SK-N-SH (cell line): ENCODE data around the gene DUSP2. TPM values are rescaled to one million over a fixed set of nuclear protein-coding genes. Genes with fewer than 3 reads are reported as not detected.

ENCODE experiments used
- CTCF ChIA-PET: fragments of 300-600, 350-600 bp; formaldehyde crosslinking; extraction: SDS; loops from one replicate; lab custom pipeline; 2021; lab: Yijun Ruan, JAX
- POLR2A ChIA-PET: fragments of 350-600 bp; sonication (Branson Sonifier 250); formaldehyde crosslinking; extraction: SDS; loops from one replicate; lab custom pipeline; 2020; ENCODE audit warnings: antibody characterized with exemption, inconsistent platforms; lab: Yijun Ruan, JAX
- DNase-seq: peaks from one replicate; pipeline ENCODE4 v3.0.0; 2012
- H2AFZ ChIP-seq: fragments of 200-600 bp; sonication (generic); 2 replicates; pipeline ENCODE4 v1.8.1; 2016; ENCODE audit warnings: antibody characterized with exemption, mild to moderate bottlenecking, low read depth
- H3F3A ChIP-seq: fragments of 200-600 bp; sonication (generic); replicated peaks from 2 replicates; pipeline ENCODE3; 2016; ENCODE audit warnings: antibody characterized with exemption, mild to moderate bottlenecking; ENCODE audit not compliant: insufficient read depth
- H3K27ac ChIP-seq, 2 experiments: fragments of 200-500 bp in 1 of 2; fragments of 200-600 bp in 1 of 2; sonication (Bioruptor generic) in 1 of 2; sonication (generic), shearing (Covaris generic) in 1 of 2; 2 replicates each; pipeline versions ENCODE4 v1.5.1 to v1.6.1; 2014 to 2016; ENCODE audit warnings: low read depth in 2 of 2, inconsistent platforms in 1 of 2, low read length in 1 of 2, mild to moderate bottlenecking in 1 of 2, mixed read lengths in 1 of 2
- H3K27me3 ChIP-seq: fragments of 200-600 bp; sonication (generic), shearing (Covaris generic); 2 replicates; pipeline ENCODE4 v1.6.1; 2016; ENCODE audit warnings: mixed run types; ENCODE audit not compliant: insufficient read depth
- H3K36me3 ChIP-seq, 2 experiments: fragments of 200-500 bp in 1 of 2; fragments of 200-600 bp in 1 of 2; sonication (Bioruptor generic) in 1 of 2; sonication (generic) in 1 of 2; replicated peaks in 1 of 2; 2 replicates each; pipeline versions ENCODE3 to v1.5.1; 2014 to 2016; ENCODE audit warnings: low read length in 1 of 2, mild to moderate bottlenecking in 1 of 2; ENCODE audit not compliant: insufficient read depth in 2 of 2, control insufficient read depth in 1 of 2
- H3K4me1 ChIP-seq, 2 experiments: fragments of 200-500 bp in 1 of 2; fragments of 200-600 bp in 1 of 2; sonication (Bioruptor generic) in 1 of 2; sonication (generic), shearing (Covaris generic) in 1 of 2; 2 replicates each; pipeline versions ENCODE4 v1.5.1 to v1.6.1; 2014 to 2016; ENCODE audit warnings: low read depth in 1 of 2, low read length in 1 of 2, mixed run types in 1 of 2; ENCODE audit not compliant: insufficient read depth in 2 of 2, control insufficient read depth in 1 of 2
- H3K4me2 ChIP-seq: fragments of 200-600 bp; sonication (generic), shearing (Covaris generic); 2 replicates; pipeline ENCODE4 v1.6.1; 2017; ENCODE audit warnings: mixed run types
- H3K4me3 ChIP-seq, 2 experiments: fragments of 200-500 bp in 1 of 2; fragments of 200-600 bp in 1 of 2; sonication (Bioruptor generic) in 1 of 2; sonication (generic), shearing (Covaris generic) in 1 of 2; 2 replicates each; pipeline versions ENCODE4 v1.5.1 to v1.8.1; 2014 to 2016; ENCODE audit warnings: low read depth in 2 of 2, inconsistent platforms in 1 of 2, low read length in 1 of 2, mild to moderate bottlenecking in 1 of 2, mixed read lengths in 1 of 2, moderate library complexity in 1 of 2
- H3K79me2 ChIP-seq: fragments of 200-600 bp; sonication (generic); 2 replicates; pipeline ENCODE4 v1.8.1; 2017; ENCODE audit warnings: mild to moderate bottlenecking; ENCODE audit not compliant: insufficient read depth
- H3K9ac ChIP-seq: fragments of 200-600 bp; sonication (generic); 2 replicates; pipeline ENCODE4 v1.6.1; 2017; ENCODE audit warnings: mixed run types
- H3K9me2 ChIP-seq: fragments of 200-600 bp; sonication (generic); 2 replicates; pipeline ENCODE4 v1.6.1; 2017; ENCODE audit warnings: mixed run types
- H3K9me3 ChIP-seq: fragments of 200-600 bp; sonication (generic); 2 replicates; pipeline ENCODE4 v1.6.1; 2017; ENCODE audit warnings: mixed run types, mild to moderate bottlenecking, moderate library complexity
- H4K20me1 ChIP-seq: fragments of 200-600 bp; sonication (generic); 2 replicates; pipeline ENCODE4 v1.6.1; 2017; ENCODE audit warnings: mild to moderate bottlenecking, mixed run types; ENCODE audit not compliant: insufficient read depth
- EZH2phosphoT487 ChIP-seq: fragments of 200-600 bp; sonication (generic); IDR thresholded peaks from 2 replicates; pipeline ENCODE4 v1.6.1; 2017; ENCODE audit warnings: low read depth, mixed run types, mild to moderate bottlenecking, antibody characterized with exemption, moderate library complexity, borderline replicate concordance
- FOXJ3 ChIP-seq: sonication (generic); formaldehyde crosslinking; IDR thresholded peaks from 2 replicates; pipeline ENCODE4 v1.5.1; 2020; ENCODE audit warnings: mild to moderate bottlenecking, missing genetic modification reagents
- FOXM1 ChIP-seq: IDR thresholded peaks from 2 replicates; pipeline ENCODE4 v1.4.0; 2012; ENCODE audit warnings: low read depth, mild to moderate bottlenecking
- GABPA ChIP-seq: IDR thresholded peaks from 2 replicates; pipeline ENCODE4 v1.4.0; 2012; ENCODE audit warnings: low read depth, mild to moderate bottlenecking
- JUND ChIP-seq: IDR thresholded peaks from 2 replicates; pipeline ENCODE4 v1.4.0; 2012
- MEF2A ChIP-seq: IDR thresholded peaks from 2 replicates; pipeline ENCODE4 v1.4.0; 2012; ENCODE audit warnings: low read depth, borderline replicate concordance
- NFIC ChIP-seq: IDR thresholded peaks from 2 replicates; pipeline ENCODE4 v1.4.0; 2012; ENCODE audit warnings: borderline replicate concordance
- NRF1 ChIP-seq: IDR thresholded peaks from 2 replicates; pipeline ENCODE4 v1.6.1; 2012; ENCODE audit warnings: low read depth, mild to moderate bottlenecking, low read length
- RAD21 ChIP-seq: IDR thresholded peaks from 2 replicates; pipeline ENCODE4 v1.6.1; 2012; ENCODE audit warnings: mild to moderate bottlenecking, low read length
- SIN3A ChIP-seq: IDR thresholded peaks from 2 replicates; pipeline ENCODE4 v1.6.1; 2012; ENCODE audit warnings: low read depth, mild to moderate bottlenecking, low read length, moderate library complexity, borderline replicate concordance
- SMC3 ChIP-seq: IDR thresholded peaks from 2 replicates; pipeline ENCODE4 v1.6.1; 2012; ENCODE audit warnings: low read depth, low read length, improper control_type of control experiment
- TCF12 ChIP-seq: IDR thresholded peaks from 2 replicates; pipeline ENCODE4 v1.4.0; 2012
- USF2 ChIP-seq: fragments of 150-350 bp; IDR thresholded peaks from 2 replicates; pipeline ENCODE4 v1.6.1; 2017; ENCODE audit warnings: antibody characterized with exemption, low read length, low read depth, borderline replicate concordance
- WGBS: methylation state at CpG from one replicate; pipeline ENCODE4 v1.1.6; 2017; ENCODE audit warnings: low lambda C conversion rate; 5-methylcytosine and 5-hydroxymethylcytosine counted together
- polyA plus RNA-seq, 3 experiments: library from polyadenylated mRNA; depleted of rRNA; stranded (reverse); fragments of >200 nt; gene quantifications; 2 replicates each; pipeline ENCODE4 v1.2.3, GENCODE V29; 2012
- TF ChIP-seq, protein P1 (sequence below): IDR thresholded peaks from 2 replicates; pipeline ENCODE4 v1.6.1; 2012; ENCODE audit warnings: mild to moderate bottlenecking, low read depth, low read length, moderate library complexity
- TF ChIP-seq, protein P2 (sequence below): IDR thresholded peaks from 2 replicates; pipeline ENCODE4 v1.4.0; 2012; ENCODE audit warnings: low read depth, borderline replicate concordance
- TF ChIP-seq, protein P3 (sequence below): fragments of 150-350 bp; IDR thresholded peaks from 2 replicates; pipeline ENCODE4 v1.6.1; 2016; ENCODE audit warnings: mild to moderate bottlenecking, low read depth, low read length
- TF ChIP-seq, protein P4 (sequence below): IDR thresholded peaks from 2 replicates; pipeline ENCODE4; 2012

DUSP2 gene
- polyA plus RNA-seq, 1 of the 3 experiments (the other 2 are of a cell fraction): 0.79 TPM

DNA sequence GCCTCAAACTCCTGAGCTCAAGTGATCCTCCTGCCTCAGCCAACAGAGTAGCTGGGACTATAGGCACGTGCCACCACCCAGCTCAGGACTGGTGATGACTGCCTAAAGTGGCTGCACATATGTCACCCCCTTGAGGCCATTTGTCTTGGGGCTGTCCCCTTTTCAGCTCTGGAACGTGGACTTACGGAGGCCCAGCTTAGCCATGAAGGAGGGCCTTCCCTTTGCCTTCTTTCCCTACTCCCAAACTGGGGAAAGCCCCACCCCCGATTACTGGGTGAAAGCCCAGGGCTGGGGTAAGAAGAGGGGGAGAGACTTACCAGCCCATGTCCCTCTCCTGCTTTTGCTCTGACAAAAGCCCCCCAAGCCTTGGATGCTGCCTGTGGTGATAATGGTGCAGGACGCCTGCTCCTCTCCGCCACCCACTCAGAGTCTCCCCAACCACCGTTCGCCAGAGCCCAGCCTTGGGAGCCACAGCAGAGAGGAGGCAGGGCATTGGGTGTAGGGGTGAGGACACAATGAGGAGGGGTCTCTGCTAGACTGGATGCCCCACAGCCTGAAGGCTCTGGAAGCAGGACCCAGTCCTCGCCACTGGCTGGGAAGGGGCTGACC lies 2.5 kb upstream of the DUSP2 start:
- Histone ChIP-seq H3K4me2 (peak overlapping the region; percentile 69; the same call in 1 of the 2 replicates), H3K9me2 (no peaks in the 10 kb centered on the region), H4K20me1 (no peaks in the 10 kb centered on the region), H3K4me3 (no peak overlapping the region), H3K9me3 (no peaks in the 10 kb centered on the region), H3K4me1 (peaks cover 33 to 62% of the 10 kb centered on the region in 2 experiments), H3K36me3 (no peaks in the 10 kb centered on the region), H2AFZ (peak overlapping the region; percentile 48; the same call in 1 of the 2 replicates), H3K9ac (peak overlapping the region; percentile 39; the same call in 1 of the 2 replicates), H3K27me3 (no peaks in the 10 kb centered on the region), H3F3A (peaks cover 29% of the 10 kb centered on the region), H3K79me2 (peaks cover 12% of the 10 kb centered on the region; the same call in 1 of the 2 replicates), H3K27ac (peak overlapping the region; percentile 88 to 95)
- peak; percentile 40 for DNase-seq
- CTCF ChIA-PET: interaction anchor here (1.0 to 7.0 kb wide), 8 partner anchors 9 to 155 kb away, joined by 4 to 49 read pairs (median 12); partner anchors contain the start of genes ADRA2B, ASTL and CIAO1
- POLR2A ChIA-PET: interaction anchor here (0.7 kb wide), 1 partner anchor 138 kb away, joined by 3 read pairs; no protein-coding TSS in a partner anchor
- WGBS: 74% methylated on average over 9 of the region's 9 CpGs
- TF ChIP-seq JUND: no peak
- TF ChIP-seq MEF2A: no peak
- TF ChIP-seq EZH2phosphoT487: no peak
- no peak for TF ChIP-seq FOXJ3
- TF ChIP-seq NFIC: no peak
- TF ChIP-seq, protein P1, sequence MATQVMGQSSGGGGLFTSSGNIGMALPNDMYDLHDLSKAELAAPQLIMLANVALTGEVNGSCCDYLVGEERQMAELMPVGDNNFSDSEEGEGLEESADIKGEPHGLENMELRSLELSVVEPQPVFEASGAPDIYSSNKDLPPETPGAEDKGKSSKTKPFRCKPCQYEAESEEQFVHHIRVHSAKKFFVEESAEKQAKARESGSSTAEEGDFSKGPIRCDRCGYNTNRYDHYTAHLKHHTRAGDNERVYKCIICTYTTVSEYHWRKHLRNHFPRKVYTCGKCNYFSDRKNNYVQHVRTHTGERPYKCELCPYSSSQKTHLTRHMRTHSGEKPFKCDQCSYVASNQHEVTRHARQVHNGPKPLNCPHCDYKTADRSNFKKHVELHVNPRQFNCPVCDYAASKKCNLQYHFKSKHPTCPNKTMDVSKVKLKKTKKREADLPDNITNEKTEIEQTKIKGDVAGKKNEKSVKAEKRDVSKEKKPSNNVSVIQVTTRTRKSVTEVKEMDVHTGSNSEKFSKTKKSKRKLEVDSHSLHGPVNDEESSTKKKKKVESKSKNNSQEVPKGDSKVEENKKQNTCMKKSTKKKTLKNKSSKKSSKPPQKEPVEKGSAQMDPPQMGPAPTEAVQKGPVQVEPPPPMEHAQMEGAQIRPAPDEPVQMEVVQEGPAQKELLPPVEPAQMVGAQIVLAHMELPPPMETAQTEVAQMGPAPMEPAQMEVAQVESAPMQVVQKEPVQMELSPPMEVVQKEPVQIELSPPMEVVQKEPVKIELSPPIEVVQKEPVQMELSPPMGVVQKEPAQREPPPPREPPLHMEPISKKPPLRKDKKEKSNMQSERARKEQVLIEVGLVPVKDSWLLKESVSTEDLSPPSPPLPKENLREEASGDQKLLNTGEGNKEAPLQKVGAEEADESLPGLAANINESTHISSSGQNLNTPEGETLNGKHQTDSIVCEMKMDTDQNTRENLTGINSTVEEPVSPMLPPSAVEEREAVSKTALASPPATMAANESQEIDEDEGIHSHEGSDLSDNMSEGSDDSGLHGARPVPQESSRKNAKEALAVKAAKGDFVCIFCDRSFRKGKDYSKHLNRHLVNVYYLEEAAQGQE: no peak
- TF ChIP-seq TCF12: no peak
- TF ChIP-seq USF2: no peak
- TF ChIP-seq RAD21: no peak
- TF ChIP-seq NRF1: no peak
- TF ChIP-seq FOXM1: no peak
- TF ChIP-seq SIN3A: no peak
- TF ChIP-seq, protein P2, sequence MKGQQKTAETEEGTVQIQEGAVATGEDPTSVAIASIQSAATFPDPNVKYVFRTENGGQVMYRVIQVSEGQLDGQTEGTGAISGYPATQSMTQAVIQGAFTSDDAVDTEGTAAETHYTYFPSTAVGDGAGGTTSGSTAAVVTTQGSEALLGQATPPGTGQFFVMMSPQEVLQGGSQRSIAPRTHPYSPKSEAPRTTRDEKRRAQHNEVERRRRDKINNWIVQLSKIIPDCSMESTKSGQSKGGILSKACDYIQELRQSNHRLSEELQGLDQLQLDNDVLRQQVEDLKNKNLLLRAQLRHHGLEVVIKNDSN: no peak
- no peak for TF ChIP-seq GABPA
- TF ChIP-seq, protein P3, sequence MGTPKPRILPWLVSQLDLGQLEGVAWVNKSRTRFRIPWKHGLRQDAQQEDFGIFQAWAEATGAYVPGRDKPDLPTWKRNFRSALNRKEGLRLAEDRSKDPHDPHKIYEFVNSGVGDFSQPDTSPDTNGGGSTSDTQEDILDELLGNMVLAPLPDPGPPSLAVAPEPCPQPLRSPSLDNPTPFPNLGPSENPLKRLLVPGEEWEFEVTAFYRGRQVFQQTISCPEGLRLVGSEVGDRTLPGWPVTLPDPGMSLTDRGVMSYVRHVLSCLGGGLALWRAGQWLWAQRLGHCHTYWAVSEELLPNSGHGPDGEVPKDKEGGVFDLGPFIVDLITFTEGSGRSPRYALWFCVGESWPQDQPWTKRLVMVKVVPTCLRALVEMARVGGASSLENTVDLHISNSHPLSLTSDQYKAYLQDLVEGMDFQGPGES: no peak
- TF ChIP-seq, protein P4, sequence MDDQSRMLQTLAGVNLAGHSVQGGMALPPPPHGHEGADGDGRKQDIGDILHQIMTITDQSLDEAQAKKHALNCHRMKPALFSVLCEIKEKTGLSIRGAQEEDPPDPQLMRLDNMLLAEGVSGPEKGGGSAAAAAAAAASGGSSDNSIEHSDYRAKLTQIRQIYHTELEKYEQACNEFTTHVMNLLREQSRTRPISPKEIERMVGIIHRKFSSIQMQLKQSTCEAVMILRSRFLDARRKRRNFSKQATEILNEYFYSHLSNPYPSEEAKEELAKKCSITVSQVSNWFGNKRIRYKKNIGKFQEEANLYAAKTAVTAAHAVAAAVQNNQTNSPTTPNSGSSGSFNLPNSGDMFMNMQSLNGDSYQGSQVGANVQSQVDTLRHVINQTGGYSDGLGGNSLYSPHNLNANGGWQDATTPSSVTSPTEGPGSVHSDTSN: no peak
- no peak for TF ChIP-seq SMC3
